HG03039 (cell line): Measurements from ENCODE around the gene ZDHHC11B.
"Not testable (repeated sequence)": the region's sequence is repeated elsewhere in the genome, so short reads cannot be mapped to it uniquely, and the experiment has no call there.

Source experiments
- ATAC-seq: cut with Tn5 transposase; IDR thresholded peaks from one replicate; pipeline ENCODE4 v1.9.1; 2021; ENCODE audit warnings: mild to moderate bottlenecking, moderate library complexity; ENCODE audit not compliant: unreplicated experiment

Gene ZDHHC11B

DNA sequence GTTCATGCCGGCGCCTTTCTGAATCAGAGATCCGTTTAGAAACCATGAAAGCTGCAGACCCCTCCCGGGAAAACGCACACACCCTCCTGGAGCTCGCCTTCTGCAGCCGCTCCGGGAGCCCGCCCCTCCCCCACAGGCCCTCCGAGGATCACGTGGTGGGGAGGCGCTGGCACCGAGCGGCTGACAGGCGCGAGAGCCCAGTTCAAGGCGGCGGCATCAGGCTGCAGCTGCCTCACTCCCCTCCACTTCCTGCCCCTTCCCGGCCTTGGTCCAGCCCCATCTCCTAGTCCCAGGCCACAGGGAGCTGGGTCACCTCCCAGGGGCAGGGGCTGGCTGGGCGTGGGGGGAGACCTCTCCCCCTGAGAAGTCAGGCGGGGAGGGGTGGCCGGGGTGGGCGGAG lies 93.5 kb downstream of the ZDHHC11B start:
- ATAC-seq, result not testable (repeated sequence)

DNA sequence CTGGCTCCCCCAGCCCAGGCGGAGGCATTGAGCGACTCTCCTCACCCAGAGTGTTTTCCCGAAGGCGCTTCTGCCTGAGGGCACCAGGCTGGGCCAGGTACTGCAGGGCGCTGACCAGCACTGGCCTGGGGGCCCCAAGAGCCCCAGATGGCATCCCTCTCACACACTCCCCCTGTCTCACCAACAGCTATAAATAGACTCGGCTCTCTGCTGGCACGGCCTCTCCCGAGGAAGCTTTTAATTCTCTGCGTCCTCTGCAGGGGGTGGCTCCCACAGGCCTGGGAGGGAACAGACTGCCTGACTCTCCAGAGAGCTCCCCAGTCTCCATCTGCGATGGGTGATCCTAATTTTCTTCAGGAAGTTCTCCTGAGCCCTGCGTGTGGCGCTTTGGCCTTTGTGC lies 94.2 kb downstream of the ZDHHC11B start:
- not testable (repeated sequence) for ATAC-seq

DNA sequence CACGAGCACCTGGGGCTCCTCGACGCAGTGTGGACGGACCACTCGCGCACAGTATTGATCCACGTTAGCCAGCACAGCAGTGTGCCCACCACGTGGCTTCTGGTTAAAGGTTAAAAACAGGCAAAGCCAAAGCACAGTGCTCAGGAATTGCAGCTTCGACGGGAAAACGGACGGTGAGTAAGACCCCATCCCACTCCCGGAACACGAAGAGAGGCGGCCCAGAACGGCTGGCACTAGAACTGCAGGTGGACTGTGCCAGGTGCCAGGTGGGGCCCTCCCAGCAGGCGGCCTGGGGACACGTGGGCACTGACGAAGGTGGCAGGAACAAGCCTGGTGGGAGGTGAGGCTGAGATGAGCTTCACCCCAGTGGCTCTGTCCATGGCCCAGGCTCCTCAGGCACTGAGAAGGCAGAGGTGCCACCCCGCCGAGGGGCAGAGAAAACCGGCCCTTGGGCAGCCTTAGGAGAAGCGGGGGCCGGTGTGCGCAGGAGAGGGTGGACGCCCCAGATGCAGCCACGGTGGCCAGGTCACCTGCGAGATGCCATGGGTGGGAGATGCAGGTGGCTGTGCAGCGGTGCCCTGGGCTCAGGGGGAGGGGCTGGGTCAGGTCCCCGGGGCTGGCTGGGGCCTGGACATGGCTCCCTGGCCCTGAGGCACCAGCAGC lies 96.0 kb downstream of the ZDHHC11B start:
- ATAC-seq, result not testable (repeated sequence)

DNA sequence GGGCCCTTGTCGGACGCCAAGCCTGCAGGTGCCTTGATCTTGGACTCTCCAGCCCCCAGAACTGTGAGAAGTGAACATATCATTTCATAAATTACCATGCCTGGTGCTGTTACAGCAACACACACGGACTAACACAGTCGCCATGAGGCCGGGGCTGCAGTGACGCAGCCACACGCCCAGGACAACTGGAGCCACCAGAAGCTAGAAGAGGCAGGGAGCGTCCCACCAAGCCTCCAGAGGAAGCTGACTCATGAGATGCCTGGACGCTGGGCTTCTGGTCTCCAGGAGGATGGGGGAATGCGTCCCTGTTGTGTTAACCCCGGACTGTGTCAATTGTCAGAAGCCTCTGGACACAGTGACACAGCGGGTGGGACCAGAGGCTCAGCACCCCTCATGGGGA lies 97.6 kb downstream of the ZDHHC11B start:
- ATAC-seq, result not testable (repeated sequence)

DNA sequence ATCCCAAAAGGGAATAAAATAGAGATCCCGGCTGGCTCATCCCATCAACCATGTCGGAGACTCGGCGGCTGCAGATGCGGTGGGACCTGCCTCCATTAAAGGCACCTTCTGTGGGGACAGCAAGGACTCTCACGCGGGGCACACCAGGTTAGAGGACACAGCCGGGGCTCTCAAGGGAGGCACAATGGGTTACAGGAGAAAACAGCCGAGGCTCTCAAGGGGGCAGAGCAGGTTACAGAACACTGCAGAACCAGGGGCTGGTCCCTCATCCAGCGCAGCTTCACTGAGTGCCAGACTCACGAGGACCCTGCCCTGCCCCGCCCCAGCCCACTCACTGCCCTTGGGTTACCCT lies 98.4 kb downstream of the ZDHHC11B start:
- ATAC-seq, result not testable (repeated sequence)

DNA sequence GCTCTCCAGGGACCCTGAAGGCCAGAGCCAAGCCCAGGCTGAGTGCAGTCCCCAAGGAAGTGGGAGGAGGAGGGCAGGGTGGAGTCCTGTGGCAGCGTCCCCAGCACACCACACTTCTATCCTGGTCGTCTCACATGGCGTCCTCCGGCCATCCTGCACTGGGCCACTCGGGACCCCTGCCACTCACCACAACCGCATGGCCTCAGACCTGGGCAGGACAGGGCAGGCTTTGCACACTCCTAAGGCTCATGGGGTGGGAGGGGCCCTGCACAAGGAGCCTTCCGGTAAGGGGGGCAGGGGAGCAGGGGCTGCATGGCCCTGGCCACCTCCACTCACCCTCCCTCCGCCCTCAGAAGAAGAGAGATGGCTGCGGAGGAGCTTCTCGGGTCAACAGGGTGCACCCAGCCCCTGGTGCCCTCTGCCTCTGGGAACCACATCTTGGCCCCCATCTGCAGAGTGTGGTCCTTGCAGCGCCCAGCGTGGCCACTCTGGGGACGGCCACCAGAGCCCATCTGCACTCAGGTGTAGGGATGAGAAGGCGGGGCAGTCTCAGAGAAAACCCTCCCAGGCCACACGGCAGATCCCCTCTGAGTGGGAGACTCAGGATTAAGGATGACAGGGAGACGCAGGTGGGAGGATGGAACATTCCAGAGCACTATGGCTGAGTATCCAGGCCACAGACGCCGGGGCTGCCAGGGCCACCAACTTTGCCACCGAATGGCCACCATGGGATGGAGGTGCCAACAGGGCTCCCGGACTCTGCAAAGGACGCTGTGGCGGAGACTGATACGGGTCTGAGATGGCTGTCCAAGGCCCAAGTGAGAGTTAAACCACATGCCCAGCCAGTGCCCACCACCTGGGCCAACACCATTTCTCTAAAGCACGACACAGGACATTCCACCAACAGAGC lies 99.0 kb downstream of the ZDHHC11B start:
- no peak for ATAC-seq

DNA sequence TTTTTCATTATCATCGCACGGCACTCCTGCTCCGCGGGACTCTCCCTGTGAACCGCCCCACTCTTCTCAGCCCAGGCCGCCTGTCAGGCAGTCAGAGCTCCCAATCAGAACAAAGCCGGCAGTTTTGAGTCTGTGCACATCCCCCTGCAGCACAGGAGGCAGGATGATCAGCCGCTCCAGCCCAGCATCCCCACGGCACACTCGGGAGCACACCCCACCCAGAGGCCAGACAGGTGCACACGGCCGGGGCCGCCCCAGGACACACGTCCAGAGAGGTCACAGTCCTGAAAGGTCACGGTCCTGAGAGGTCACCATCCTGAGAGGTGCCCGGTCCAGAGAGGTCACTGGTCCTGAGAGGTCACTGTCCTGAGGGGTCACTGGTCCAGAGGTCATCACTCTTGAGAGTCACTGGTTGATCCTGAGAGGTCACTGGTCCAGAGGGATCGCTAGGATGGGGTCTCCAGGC lies 99.7 kb downstream of the ZDHHC11B start:
- no peak for ATAC-seq

DNA sequence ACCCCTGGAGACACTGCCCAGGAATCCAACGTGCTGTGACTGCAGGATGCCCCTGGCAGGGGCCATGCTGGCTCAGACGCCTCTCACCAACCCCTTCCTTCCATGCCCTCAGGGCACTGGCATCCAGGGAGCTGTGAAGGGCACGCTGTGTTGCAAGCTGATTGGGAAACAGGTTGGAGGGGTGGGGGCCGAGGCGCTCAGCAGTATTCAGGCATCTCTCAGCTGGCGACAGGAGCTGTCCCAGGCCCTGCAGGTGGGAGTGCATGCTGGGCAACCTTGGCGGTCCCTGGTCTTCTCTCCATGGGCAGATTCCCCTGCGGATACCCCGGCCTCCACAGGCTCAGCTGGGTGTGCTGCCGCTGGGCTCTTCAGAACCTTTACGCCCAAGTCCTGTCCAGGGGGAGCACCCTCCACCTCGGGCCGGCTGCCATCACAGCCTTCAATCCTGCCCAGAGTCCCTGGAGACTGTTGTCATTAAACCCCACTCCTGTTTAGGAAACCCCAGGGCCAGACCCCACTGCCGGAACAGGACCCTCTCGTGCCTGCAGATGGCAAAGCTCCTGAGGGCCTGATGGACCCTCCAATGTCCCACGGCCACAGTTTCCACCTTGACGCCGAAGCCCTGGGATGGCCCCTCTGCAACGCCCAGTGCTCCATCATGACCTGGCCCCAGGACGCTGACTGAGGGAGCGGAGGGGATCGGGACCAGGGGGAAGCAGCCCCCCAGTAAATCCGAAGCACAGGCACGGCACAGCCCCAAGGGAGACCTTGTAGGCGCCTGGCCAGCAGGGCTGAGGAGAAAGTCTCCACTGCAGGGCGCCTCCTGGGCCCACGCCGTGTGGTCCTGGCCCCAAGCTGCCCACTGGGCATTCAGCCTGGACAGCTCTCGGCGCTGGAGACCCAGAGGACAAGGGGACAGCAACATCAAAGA lies 100.7 kb downstream of the ZDHHC11B start:
- ATAC-seq, result no peak

DNA sequence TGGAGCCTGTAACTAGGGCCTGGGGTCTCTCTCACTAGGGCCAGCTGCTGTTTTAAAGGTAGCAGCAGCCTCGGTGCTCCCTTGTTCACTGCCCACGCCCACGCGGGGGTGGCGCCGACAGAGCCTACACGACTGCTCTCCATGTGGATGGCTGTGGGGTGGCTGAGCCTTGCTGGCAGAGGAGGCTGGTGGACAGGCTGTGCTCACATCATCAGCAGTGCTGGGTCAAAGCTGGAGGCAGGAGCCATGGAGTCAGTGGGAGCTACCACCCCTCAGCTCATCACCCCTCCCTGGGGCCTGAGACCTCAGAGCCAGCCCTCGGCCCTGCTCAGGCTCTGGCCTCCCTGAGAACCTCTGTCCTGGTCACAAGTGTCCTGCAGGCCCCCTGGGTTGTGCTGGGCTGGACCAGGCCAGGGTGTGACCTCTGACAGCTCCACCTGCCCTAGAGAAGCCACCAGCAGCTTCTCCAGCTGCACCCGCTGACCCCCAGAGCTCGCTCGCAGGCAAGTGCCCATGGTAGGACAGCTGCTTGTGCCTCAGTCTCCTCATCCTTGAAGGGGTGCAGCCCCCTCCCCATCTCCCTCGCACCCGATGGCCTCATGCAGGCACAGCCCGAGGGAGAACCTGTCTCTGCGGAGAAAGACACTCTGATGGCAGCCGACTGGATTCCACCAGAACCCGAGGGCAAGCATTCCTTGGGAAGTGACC lies 101.7 kb downstream of the ZDHHC11B start:
- not testable (repeated sequence) for ATAC-seq

DNA sequence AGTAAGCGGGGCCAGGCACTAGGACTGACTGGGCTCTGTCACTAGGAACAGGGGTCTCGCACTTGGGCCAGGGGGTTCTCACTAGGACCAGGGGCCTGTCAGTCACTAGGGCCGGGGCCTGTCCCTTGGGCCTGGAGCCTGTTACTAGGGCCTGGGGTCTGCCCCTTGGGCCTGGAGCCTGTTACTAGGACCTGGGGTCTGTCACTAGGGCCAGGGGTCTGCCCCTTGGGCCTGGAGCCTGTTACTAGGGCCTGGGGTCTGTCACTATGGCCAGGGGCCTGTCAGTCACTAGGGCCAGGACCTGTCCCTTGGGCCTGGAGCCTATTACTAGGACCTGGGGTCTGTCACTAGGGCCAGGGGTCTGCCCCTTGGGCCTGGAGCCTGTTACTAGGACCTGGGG lies 102.3 kb downstream of the ZDHHC11B start:
- not testable (repeated sequence) for ATAC-seq

DNA sequence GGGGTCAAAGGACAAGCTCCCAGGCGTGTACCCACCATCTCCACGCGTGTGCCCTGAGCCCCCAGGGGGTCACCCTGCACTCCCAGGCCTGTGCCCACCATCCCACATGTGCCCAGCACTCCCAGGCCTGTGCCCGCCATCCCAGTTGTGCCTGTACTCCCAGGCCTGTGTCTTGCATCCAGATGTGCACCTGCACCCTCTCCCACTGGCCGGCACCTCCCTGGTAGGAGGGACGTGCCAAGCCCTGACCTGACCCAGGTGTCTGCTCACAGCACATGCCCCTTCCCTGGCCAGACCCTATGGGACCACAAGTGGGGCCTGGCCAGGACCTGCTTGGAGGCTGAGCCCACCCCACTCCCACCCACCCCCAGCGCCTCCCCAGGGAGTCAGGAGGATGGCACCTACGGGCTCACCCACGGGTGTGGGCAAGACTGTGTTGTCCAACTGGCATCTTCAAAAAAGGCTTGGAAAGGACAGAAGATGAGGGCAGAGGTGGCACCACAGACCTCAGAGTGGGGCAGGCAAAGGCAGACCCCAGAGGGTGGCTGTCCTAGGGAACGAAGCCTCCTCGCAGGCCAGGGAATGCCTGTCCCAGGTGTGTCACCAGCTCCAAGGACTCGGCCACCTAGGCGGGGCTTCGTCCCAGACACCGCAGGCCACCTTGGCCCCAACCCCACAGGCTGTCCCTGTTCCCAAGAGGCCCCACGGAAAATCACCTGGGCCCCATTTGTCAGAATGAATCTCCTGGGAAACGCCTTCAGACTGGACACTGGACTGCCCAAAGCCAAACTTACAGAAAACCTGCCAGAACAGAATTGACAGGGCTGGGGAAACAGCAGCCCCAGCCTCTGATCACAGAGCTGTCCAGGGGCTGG lies 103.0 kb downstream of the ZDHHC11B start:
- not testable (repeated sequence) for ATAC-seq

DNA sequence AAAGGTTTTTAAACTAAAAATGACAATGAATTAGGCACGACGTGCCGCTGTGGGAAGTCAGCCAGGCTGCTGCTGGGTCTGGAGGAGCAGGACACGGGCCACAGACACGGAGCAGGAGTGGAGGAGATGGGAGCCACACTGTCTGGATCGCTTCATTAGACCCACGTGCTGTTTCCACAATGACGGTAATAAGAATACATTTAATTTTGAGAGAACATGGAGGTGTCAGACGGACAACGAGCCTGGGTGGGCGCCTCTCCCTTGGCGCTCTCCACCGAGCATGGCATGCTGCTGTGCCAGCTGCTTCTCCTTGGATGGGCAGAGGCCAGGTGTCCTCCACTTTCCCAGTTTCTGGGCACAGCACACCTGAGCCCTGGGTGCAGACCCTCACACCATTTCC lies 103.7 kb downstream of the ZDHHC11B start:
- ATAC-seq, result not testable (repeated sequence)

DNA sequence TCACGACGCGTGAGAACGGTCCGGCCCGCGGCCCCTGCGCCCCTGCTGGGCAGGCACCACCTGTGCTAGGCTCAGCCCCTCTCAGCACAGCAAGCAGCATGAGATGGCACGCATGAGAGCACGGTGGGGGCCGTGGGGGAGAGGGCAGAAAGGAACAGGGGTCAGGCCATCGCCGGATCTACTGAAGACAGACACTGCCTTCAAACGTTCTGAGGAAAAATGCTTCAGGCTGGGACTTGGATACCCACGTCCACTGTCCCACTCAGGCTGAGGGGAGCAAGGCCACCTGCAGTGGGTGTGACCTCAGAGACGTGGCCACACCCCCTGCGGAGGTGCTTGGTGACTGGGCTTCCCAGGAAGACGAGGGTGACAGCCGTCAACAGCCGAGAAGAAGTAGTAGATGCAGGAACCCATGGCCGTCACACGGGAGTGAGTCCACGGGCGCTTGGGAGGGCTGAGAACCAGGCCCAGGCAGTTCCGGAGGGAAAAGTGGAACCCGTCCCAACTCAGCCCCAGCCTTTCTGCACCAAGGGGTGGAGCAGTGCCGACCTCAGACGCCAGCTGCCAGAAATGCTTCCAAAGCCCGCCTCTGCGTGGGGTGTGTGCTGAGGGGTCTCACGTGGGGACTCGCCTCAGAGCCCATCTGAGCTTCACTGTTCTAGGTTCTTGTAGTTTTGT lies 104.3 kb downstream of the ZDHHC11B start:
- not testable (repeated sequence) for ATAC-seq

DNA sequence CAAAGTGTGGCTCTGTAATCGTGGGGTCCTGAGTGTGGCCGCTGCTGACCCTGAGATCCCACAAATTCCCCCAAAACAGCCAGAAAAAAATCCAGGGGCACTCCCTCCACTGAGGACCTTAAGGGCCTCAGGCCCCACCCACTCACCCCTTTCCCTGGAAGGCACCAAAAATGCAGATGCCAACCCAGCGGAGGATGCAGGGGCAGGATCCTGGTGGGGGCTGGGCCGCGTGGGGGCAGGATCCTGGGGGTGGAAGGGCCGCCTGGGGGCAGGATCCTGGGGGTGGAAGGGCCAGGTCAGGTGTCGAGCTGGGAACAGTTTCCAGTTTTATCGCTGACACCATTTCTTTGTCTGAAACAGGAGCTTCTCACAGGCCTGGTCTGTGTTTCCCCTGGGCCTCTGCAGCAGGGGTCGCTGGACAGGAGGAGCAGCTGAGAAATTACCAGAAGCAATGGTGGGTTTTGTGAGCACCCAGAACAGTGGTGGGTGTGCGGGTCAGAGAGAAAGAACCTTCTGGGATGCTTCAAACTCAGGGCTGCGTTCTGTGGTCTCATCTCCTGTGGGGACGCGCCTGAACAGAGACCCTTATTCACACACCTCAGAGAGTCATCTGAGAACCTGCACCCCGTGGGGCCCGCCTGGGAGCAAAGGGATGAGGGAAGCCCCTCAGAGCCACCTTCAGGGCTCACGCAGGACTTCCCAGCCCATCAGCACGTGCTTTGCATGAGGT lies 105.2 kb downstream of the ZDHHC11B start:
- not testable (repeated sequence) for ATAC-seq

DNA sequence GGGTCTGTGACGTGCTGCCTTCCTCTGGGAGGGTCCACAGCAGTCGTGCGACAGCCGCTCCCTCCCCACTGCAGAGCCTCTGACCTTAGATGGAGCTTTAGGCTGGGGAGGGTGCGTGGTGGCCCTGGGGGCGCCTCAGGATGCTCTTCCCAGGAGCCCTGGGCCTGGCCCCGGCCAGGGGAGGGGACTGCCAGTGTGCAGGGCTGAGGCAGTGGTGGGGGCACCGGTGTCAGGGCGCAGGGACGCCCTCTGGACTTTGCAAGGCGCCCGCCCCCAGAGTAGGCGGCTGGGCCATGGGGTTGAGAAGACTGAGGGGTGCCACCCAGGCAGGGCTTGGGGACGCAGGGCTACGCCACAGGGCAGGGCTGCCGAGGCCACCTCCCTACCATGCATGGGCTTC lies 106.0 kb downstream of the ZDHHC11B start:
- not testable (repeated sequence) for ATAC-seq

DNA sequence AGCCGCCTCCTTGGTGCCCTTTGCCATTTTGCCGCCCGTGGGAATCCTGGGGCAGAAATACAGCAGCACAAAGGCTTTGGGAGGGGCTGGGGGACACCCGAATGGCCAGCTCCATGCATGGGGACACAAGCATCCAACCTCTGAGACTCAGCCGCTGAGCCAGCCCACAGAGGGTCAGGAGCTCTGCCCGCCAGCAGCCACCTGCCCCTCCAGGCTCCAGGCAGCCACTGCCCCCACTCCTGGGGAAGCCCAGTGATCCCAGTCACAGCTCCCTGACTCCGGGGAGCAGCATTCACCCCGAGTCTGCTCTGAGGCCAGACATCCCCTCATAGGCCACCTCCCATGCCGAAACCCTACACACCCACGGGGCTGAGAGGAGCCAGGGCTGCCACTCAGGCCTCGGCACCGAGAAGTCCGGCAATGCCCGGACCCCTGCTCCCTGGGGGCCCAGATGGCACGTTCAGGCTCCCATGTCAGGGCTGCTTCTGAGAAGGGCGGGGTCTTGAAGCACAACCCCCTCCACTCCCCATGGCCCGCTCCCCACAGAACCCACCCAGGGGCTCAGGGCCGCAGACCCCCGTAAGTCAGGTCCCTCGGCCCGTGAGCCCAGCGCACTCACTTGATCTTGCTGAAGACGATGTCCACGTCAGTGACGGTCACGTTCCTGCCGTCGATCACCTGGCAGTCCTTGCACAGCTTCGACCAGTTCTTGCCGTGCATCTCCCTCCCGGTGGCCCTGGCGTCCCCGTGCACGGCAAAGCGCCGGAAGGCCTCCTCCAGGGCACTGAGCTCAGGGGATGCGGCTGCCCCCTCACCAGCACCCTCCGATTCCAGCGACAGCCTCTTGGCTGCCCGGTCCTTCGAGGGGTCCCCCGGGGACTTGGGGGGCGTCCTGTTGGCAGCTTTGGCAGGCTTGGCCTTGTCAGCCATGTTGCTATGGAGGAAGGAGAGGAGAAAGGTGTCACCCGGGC lies 107.1 kb downstream of the ZDHHC11B start:
- no peak for ATAC-seq

DNA sequence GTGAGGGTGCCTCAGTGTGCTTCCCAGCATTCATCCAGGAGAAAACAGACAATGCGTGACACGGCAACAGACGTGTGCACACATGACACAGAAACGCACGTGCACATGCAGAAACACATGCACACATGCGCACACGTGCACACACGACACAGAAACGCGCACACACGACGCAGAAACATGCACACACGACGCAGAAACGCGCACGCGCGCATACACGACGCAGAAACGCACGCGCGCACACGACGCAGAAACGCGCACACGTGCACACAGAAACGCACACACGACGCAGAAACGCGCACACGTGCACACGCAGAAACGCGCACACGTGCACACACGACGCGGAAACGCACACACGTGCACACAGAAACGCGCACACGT lies 107.8 kb downstream of the ZDHHC11B start:
- no peak for ATAC-seq
